ENCODE results near the gene EMX1.

The EMX1 gene

GRCh38 chr2:72945450-72946019 is 28.2 kb downstream of the EMX1 start:
- DNase-seq (ENCODE audit: extremely low spot score) = no peak
- CTCF ChIA-PET = no interaction called here
- no peak for TF ChIP-seq CTCF (IDR thresholded peaks at IDR 0.05; ENCODE audit: control extremely low read depth, extremely low read depth, low read depth, missing control alignments)
- POLR2A ChIA-PET = no interaction called here

- TF ChIP-seq CTCF (IDR thresholded peaks at IDR 0.05; ENCODE audit: control extremely low read depth, extremely low read depth, low read depth, missing control alignments) = no peak
- ChIA-PET CTCF (interaction anchor here (1.1 to 1.7 kb wide), 3 partner anchors 27 to 54 kb away, joined by 3 to 9 read pairs (median 4); no protein-coding TSS in a partner anchor), POLR2A (no interaction called here)
- no peak for DNase-seq (ENCODE audit: extremely low spot score)
Observed at GRCh38 chr2:72946466-72946865, 29.1 kb downstream of the EMX1 start.

GRCh38 chr2:72947952-72948830 is 30.9 kb downstream of the EMX1 start:
- ChIA-PET CTCF (interaction anchor here (1.0 to 2.0 kb wide), 7 partner anchors 8 to 230 kb away, joined by 3 to 9 read pairs (median 4); no protein-coding TSS in a partner anchor), POLR2A (no interaction called here)
- DNase-seq (ENCODE audit: extremely low spot score) = no peak
- no peak for TF ChIP-seq CTCF (IDR thresholded peaks at IDR 0.05; ENCODE audit: control extremely low read depth, extremely low read depth, low read depth, missing control alignments)

GRCh38 chr2:72949045-72949444 is 31.7 kb downstream of the EMX1 start:
- no peak for DNase-seq (ENCODE audit: extremely low spot score)
- TF ChIP-seq CTCF (IDR thresholded peaks at IDR 0.05; ENCODE audit: control extremely low read depth, extremely low read depth, low read depth, missing control alignments) = no peak
- ChIA-PET POLR2A (no interaction called here), CTCF (interaction anchor here (1.0 to 2.0 kb wide), 5 partner anchors 9 to 229 kb away, joined by 3 to 7 read pairs (median 4); no protein-coding TSS in a partner anchor)

- POLR2A ChIA-PET = no interaction called here
- no peak for TF ChIP-seq CTCF (IDR thresholded peaks at IDR 0.05; ENCODE audit: control extremely low read depth, extremely low read depth, low read depth, missing control alignments)
- DNase-seq (ENCODE audit: extremely low spot score) = no peak
- CTCF ChIA-PET = interaction anchor here (1.5 to 2.0 kb wide), 2 partner anchors 56 to 228 kb away, joined by 3 to 7 read pairs; no protein-coding TSS in a partner anchor
Observed at GRCh38 chr2:72949642-72950041, 32.3 kb downstream of the EMX1 start.

GRCh38 chr2:72950558-72951255 is 33.4 kb downstream of the EMX1 start:
- DNase-seq (ENCODE audit: extremely low spot score) = no peak
- no peak for TF ChIP-seq CTCF (IDR thresholded peaks at IDR 0.05; ENCODE audit: control extremely low read depth, extremely low read depth, low read depth, missing control alignments)
- ChIA-PET POLR2A (no interaction called here), CTCF (interaction anchor here (1.2 to 1.5 kb wide), 2 partner anchors 10 to 262 kb away, joined by 3 to 5 read pairs; no protein-coding TSS in a partner anchor)
